ENCODE results near the gene KATNIP. TPM values are rescaled to one million over a fixed set of nuclear protein-coding genes. Genes with fewer than 3 reads are reported as not detected.

The KATNIP gene
- total RNA-seq, 2 donors from 2014 or later = 10.6 to 22.7 TPM

Other genes starting within 250 kb of the KATNIP start
- gene IL4R, start 236.2 kb upstream of the KATNIP start, total RNA-seq = 10 to 100 TPM; 11.9 to 35.5 TPM
- 1 to 10 TPM in 1 of 2 donors, under 1 TPM in 1; 0.07 to 1.3 TPM for gene IL21R, start 148.0 kb upstream of the KATNIP start, total RNA-seq
- gene GTF3C1, start 231 bp upstream of the KATNIP start, total RNA-seq = 10 to 100 TPM; 64.0 to 77.2 TPM